NCI-H510A treated with DMSO at 0.1 percent for 48 hours (cell line): ENCODE data around the gene KLHL22.
"Not testable (repeated sequence)": the region's sequence is repeated elsewhere in the genome, so short reads cannot be mapped to it uniquely, and the experiment has no call there.

Experiments used
- DNase-seq: peaks from one replicate; lab custom pipeline; 2025; lab: John Stamatoyannopoulos, UW

Gene KLHL22

DNA sequence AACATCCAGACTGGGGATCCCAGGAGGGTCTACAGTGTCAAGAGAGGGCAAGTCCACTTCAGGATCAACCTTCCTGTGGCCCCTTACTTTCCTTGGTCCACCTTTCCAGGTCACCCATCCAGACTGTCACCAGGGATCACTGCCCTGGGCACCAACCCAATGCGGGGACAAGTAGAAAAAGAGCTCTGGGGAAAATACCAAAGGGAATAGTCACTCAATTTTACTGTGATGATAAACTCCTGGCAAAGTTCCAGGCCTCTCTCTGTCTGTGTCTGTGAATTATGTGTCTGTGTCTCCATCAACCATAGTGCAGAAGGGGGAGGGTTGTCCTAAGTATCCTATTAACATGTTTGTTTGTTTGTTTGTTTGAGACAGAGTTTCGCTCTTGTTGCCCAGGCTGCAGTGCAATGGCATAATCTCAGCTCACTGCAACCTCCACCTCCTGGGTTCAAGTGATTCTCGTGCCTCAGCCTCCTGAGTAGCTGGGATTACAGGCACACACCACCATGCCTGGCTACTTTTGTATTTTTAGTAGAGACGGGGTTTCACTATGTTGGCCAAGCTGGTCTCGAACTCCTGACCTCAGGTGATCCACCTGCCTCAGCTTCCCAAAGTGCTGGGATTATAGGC lies 8.8 kb upstream of the KLHL22 start:
- DNase-seq = not testable (repeated sequence)

DNA sequence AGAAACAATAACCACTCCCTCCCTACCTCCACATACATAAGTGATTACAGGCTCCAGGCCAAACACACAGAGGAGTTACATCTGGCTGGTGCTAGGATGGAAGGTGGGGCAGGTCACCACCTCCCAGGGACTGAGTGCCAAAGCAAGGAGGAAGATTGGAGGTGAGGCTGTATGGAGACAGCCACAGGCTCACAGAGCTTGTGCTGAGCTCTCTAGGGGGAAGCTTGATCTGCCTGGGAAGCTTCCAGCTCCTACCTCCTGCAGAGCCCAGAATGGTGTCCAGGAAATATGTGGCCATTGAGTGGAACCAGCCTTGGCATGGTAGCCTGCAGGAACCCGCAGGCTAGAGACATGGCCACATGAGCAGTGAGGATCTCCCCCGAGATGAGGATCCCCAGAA lies 8.2 kb upstream of the KLHL22 start:
- DNase-seq = no peak

DNA sequence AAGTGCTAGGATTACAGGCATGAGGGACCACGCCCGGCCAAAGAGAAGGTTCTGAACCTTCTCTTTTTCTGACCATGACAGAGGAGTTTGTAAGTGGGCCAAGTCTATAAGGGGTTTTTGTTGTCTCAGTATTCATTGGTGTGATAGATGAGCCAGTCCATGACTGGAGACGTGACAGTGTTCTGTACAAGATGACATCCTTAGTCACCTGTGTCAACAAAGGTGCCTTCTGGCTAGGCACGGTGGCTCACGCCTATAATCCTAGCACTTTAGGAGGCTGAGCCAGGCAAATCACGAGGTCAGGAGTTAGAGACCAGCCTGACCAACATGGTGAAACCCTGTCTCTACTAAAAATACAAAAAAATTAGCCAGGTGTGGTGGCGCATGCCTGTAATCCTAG lies 4.2 kb upstream of the KLHL22 start:
- DNase-seq = no peak

DNA sequence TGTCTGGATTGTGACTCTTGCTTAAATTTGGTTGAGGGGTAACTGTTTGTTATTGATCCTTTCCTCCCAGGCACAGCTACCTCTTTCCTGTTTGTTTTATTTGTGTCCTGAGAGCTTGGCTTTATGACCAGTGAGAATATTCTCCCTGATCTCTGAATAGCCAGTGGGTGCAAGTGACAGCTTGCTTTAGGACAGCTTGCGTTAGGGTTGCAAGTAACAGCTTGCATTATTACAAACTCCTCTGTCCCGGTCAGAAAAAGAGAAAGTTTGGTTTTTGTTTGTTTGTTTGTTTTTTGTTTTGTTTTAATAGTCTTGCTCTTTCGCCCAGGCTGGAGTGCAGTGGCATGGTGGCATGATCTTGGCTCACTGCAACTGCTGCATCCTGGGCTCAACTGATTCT lies 3.3 kb upstream of the KLHL22 start:
- DNase-seq = no peak

- no peak for DNase-seq
These were observed 1.8 kb upstream of the KLHL22 start for GRCh38 chr22:20497426-20497825.

DNA sequence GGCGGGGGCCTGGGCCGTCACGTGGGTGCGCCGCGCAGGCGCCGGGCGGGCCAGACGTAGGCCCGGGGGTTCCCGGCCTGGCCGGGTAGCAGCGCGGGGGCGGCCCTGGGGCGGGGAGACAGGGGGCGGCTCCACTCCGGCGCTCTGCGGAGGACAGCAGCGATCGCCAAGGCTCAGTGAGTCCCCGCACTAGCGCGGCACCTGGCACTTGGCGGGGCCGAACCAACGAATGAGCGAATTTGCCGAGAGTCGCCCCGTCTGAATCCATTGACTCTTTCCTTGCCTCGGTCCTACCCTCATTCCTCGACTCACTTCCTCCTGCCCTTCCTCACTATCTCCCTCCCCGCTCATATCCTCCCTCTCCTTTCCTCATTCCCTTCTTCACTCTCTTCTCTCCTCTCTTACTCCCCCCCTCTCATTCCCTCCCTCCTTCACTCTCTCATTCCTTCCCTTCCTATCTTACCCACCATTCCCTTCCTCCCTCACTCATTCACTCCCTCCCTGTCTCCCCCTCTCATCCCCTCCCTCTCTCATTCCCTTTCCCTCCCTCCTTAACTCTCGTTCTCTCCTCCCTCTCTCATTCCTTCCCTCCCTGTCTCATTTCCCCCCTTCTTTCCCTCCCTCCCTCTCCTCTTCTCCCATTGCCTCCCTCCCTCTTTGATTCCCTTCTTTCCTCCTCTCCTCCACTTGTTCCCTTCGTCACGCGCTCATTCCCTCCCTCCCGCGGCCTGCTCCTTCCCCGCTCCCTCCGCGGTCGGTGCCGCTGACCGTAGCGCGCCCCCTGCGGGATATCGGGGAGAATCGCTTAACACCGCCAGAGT lies 476 bp upstream of the KLHL22 start:
- DNase-seq = peak; percentile 87

DNA sequence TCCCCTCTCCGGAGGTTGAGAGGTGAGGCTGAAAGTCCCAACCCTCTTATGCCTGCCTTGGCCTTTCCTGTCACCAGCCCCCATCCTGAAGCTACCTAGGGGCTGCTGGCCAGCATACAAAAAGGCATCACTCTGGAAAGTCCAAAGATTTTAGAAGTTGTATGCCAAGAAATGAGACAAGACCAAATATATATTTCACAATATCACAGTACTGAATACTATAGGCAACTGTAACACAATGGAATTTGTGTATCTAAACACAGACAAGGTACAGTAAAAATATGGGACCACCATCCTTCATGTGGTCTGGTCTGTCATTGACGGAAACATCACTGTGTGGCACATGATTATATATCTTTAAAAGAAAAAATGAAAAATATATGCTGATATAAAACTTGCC lies 4.2 kb downstream of the KLHL22 start:
- DNase-seq = no peak

GRCh38 chr22:20490941-20491307 lies 4.7 kb downstream of the KLHL22 start:
- DNase-seq = no peak

DNA sequence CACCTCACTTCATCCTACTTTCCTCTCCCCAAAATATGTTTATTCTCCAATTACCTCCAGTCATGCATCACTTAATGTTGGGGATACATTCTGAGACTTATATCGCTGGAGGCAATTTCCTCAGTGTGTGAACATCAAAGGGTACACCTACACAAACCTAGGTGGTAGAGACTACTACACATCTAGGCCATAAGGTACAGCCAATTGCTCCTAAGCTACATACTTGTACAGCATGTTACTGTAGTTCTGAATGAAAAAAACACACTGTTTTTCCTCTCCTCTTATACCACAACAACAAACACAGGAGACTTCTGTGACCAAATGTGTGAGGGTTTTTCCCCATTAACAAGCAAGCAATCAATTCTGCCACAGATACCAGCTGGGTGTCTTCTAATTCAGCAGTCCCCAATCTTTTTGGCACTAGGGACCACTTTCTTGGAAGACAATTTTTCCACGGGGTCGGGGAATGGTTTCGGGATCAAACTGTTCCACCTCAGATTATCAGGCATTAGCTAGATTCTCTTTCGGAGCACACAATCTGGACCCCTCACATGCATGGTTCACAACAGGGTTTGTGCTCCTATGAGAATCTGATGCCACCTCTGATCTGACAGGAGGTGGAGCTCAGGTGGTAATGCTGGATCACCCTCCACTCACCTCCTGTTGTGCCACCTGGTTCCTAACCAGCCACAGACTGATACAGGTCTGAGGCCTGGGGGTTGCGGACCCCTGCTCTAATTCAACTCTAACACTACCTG lies 5.2 kb downstream of the KLHL22 start:
- no peak for DNase-seq

DNA sequence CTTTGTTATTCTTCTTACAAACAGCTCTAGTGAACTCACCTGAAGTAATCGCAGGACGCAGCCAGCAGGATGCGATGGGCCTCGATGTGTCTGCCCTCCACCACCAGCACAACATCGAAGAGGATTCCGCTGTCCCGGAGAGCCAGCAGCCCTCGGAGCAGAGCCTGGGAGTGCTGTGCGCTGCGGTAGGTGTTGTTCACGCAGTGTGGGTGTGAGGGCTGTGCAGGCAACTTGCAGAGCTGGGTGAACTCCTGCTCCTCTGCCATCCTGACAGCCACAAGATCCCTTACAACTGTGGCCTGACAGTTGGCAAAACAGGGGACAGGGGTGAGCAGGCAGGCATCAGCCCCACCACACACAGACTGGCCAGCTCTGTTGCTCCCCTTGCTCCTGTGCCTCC lies 6.6 kb downstream of the KLHL22 start:
- no peak for DNase-seq

- no peak for DNase-seq
These were observed 7.9 kb downstream of the KLHL22 start for GRCh38 chr22:20487715-20488114.

GRCh38 chr22:20486229-20486628 lies 9.4 kb downstream of the KLHL22 start:
- no peak for DNase-seq

DNA sequence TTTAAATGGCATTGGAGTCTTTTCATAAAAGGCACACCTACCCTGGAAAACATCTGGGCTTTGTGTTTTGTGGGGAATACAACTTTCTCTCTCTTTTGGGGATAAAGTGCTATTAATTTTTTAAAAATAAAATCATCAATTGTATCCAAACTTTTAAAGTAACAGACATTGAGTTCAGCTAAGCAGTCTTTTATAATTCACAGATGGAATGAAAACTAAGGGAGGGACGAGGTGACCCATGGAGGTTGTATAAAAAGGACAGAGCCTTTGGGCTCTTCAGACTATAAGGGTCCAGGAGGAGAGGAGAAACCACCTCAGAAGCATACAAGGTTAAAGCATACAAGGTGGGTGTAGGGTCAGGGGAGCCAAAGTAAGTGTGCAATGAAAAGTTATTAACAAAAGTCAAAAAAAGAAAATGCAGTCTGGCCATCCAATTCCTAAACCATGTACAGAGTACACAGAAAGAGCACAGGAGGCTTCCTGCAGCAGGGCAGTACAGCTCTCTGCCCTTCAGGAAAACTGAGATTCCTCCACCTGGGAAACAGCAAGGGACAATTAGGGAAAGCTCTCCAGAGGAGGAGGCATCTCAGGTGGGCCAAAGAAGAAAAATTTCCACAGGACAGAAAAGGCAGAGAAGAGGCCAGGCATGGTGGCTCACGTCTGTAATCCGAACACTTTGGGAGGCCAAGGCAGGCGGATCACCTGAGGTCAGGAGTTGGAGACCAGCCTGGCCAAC lies 10.5 kb downstream of the KLHL22 start:
- no peak for DNase-seq

GRCh38 chr22:20483771-20484170 lies 11.8 kb downstream of the KLHL22 start:
- no peak for DNase-seq

DNA sequence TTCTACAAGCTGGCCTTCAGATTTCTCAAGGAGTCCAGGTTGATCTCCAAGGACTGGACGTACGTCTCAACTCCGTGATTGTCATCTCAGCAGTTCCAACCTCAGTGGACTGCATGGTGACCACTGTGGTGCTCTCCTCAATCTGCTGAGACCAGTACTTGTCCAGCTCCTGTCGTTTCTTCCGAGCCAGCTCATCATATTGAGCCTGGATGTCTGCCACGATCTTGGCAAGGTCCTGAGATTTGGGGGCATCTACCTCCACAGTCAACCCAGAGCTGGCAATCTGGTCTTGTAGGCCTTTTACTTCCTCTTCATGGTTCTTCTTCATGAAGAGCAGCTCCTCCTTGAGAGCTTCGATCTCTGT lies 12.5 kb downstream of the KLHL22 start:
- not testable (repeated sequence) for DNase-seq

GRCh38 chr22:20479612-20480196 lies 15.9 kb downstream of the KLHL22 start:
- DNase-seq = no peak

DNA sequence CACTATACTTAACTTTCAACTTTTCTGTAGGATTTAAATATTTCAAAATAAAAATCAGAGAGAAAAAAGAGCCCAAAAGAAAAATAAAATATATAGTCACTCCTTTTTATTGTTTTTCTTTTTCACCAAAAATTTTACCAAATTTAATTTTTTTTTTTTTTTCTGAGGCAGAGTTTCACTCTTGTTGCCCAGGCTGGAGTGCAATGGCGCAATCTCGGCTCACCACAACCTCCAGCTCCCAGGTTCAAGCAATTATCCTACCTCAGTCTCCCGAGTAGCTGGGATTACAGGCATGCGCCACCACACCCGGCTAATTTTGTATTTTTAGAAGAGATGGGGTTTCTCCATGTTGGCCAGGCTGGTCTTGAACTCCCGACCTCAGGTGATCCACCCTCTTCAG lies 17.5 kb downstream of the KLHL22 start:
- not testable (repeated sequence) for DNase-seq

DNA sequence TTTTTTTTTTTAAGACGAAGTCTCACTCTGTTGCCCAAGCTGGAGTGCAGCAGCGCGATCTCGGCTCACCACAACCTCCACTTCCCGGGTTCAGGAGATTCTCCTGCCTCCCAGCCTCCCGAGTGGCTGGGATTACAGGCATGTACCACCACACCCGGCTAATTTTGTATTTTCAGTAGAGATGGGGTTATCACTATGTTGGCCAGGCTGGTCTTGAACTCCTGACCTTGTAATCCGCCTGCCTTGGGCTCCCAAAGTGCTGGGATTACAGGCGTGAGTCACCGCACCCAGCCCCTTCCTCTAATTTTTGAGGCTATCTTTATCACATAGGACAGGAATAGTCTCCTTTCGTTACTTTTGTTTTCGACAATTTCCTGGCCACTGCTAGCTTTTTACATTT lies 20.0 kb downstream of the KLHL22 start:
- not testable (repeated sequence) for DNase-seq

GRCh38 chr22:20475115-20475436 lies 20.5 kb downstream of the KLHL22 start:
- no peak for DNase-seq

DNA sequence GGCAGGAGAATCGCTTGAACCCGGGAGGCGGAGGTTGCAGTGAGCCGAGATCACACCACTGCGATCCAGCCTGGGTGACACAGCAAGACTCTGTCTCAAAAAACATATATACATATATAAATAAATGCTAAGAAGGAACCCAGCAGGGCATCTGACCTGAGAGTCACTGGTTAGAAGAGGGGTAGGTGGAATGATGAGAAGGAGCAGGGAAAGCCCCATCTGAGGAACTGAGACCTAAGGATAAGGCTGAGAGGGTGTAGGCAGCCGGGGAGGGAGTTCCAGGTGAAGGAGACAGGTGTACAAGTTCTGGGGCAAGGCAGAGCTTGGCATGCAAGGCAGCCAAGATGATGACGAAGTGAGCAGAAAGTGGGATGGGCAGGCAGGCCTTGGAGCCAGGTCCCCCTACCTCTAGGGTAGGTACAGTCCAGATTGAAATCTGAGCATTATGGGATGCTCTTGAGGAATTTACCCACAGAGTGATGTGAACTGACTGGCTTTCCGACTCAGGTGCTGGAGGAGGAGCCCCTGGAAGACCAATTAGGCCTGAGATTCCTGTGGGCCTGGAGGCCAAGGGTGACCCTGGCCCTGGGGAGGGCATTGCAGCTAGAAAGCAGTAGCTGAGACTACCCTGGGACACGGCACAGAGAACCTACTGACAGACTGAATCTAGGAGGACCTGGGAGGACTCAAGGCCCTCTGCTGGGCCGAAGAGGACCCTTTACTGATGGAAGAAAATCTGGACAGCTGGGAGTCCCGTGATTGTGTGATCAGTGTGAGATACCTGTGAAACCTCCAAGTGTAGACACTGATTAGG lies 22.8 kb downstream of the KLHL22 start:
- DNase-seq = no peak

DNA sequence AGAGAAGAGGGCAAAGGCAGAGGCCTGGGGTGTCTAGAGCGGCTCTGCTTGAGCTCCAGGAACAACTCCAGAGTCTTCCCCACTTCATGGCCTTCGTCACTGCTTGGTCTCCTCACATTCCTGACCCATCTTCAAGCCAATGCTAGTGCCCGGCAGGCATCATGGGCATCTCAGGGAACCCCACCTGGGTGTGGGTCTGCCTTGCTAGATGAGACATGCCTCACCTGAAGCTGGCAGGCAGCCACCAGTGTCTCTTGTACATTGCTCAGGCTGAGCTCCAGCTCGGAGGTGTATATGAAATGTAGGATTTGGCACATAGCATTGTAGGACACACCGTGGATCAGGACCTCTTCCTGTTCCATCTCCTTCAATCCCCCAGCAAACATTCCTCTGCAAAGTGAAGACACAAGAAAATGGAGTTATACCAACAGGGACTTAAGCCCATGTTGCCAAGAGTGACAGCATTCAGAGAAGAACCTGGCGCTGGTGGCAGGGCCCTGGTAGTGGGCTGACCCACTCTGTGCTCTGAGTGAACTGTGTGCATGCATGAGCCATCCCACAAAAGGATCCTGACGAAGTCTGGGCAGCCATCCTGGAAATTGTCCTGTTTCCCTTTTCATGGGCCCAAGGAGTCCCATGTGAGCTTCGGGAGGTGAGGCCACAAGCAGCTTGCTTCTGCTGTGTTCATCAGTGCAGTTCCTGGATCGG lies 24.3 kb downstream of the KLHL22 start:
- no peak for DNase-seq
